Mammary epithelial cell (primary cell): Measurements from ENCODE around the gene ZNF467.

Experiments
- CTCF ChIP-seq, 2 donors: IDR thresholded peaks in 1 of 2; conservative IDR thresholded peaks in 1 of 2; 2 replicates each; pipeline ENCODE4 v1.5.1; 2011 to 2012; ENCODE audit warnings: inconsistent platforms in 2 of 2, low read length in 2 of 2, mild to moderate bottlenecking in 2 of 2, control low read depth in 1 of 2, low read depth in 1 of 2; ENCODE audit not compliant: insufficient read depth in 1 of 2; ENCODE audit errors: extremely low read depth in 1 of 2
- EZH2 ChIP-seq: IDR thresholded peaks from 2 replicates; pipeline ENCODE4 v1.6.1; 2012; ENCODE audit warnings: low read length, inconsistent platforms, borderline replicate concordance

GRCh38 chr7:149772956-149773434 is 393 bp downstream of the ZNF467 start:
- TF ChIP-seq CTCF (conservative IDR thresholded peaks at IDR 0.05 in 1 of 2, IDR thresholded peaks at IDR 0.05 in 1 of 2; ENCODE audit: extremely low read depth in 1 of 2, insufficient read depth in 1 of 2, low read depth in 1 of 2, low read length in 2 of 2) (no peak), EZH2 (no peak)
